DMS 273 (cell line): ENCODE results near the gene ARHGAP24.
A peak's percentile ranks its signal among the peaks of the same experiment; 100 is the strongest.
"Not testable (repeated sequence)": the region's sequence is repeated elsewhere in the genome, so short reads cannot be mapped to it uniquely, and the experiment has no call there.

Experiments used
- DNase-seq: peaks from one replicate; lab custom pipeline; 2025; ENCODE audit not compliant: unreplicated experiment; lab: John Stamatoyannopoulos, UW

Gene ARHGAP24

DNA sequence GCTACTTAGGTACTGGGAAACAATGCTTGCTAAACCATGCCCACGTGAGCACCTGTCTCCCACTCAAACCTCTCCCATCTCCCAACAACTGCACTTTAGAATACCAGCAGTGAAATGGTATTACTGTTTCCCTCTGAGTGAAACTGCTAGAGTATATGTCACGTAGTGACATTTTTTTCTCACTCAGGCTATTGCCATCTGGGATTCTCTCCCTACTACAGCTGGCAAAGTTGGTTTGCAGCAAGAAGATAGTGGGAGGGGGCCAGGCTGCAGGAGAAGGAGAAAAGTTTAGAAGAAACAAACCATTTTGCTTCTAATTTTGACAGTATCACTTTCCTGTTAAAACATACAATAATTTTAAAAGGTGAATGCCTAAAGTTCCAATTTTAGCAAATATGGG lies 526.6 kb downstream of the ARHGAP24 start:
- no peak for DNase-seq

DNA sequence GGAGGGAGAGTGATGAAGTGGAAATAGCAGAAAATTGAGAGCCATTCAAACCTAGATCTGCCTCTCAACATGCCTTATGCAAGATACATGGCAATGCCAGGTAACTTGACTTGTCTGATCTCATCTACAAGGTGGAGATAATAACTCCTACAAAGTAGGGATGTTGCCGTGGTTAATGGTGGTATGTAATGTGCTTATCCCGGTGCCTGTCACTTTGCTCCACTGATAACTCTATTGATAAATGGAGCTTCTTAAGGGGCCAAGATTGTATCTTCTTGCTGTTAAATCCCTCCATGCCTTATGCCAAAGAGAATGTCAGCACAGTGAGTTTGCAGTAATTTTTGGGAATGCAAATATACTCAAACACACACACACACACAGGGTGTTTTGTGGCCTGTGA lies 529.1 kb downstream of the ARHGAP24 start:
- no peak for DNase-seq

DNA sequence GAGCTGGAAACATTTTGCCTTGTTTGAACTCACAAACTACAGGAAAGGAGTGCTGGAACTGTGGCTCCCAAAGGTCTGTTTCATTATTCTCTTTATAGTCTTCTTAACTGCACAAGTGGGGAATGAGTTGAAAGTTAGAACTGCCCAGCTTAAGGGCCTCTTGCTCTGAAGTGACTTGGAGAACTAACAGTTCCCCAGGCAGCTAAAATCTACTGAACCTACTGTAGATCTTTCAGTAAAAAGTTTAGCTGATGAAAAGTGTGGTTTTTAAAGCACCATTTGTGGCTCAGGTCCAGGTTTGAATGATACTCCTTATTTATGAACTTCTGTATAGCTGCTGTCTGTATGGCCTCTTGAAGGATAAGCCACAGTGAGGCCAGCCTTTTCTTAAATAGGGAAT lies 531.1 kb downstream of the ARHGAP24 start:
- DNase-seq = no peak

DNA sequence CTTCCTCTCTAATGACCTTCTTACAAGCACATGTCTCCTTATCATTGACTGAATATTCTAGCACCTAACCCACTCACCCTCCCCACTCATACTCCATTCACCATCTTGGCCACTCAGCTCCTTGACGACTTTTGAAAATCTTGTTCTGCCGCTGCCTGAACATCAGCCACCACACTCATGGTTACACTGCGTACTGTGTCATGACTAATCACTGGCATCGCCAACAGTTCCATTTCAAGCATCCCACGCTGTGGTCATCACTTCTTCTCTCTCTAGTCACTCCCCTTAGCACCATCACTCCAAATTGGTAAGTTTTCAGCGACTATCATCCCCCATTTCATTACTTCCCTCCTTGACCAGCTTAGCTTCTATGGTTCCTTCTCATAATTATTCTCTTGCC lies 532.1 kb downstream of the ARHGAP24 start:
- DNase-seq = no peak

DNA sequence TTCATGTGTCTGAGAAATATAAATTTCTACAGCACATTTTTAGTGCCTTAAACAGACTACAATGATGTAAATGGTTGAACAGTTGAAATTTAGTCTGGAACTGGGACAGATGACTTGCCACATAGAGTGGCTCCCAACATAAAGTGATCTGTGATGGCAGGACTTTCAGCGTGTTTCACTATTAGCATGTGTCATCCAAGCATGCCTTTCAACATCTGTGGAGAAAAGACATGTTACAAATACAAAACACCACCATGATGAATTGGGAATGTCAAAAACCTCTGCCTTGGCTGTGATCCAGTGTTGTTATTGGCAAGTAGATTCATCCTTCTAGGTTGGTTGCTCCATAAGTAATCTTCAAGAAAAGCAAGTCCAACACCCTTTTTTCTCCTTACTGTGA lies 536.2 kb downstream of the ARHGAP24 start:
- DNase-seq = no peak

DNA sequence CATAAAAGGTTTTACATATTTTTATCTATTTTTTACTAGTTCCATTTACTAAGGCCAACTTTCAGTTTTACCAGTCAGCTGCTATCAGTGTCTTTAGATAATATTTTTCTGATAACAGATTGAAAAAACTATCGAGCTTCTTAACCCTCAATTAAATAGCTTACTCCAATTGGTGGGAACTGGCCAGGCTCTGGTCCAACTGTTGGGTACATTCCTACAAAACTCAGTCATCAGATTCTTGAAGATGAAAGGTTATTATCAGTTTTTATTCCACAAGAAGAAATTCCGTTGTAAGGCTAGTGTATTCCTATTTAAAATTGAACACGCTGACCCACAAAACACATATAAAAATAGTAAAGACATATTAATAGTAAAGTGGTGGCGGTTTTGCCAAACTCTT lies 538.7 kb downstream of the ARHGAP24 start:
- DNase-seq = no peak

DNA sequence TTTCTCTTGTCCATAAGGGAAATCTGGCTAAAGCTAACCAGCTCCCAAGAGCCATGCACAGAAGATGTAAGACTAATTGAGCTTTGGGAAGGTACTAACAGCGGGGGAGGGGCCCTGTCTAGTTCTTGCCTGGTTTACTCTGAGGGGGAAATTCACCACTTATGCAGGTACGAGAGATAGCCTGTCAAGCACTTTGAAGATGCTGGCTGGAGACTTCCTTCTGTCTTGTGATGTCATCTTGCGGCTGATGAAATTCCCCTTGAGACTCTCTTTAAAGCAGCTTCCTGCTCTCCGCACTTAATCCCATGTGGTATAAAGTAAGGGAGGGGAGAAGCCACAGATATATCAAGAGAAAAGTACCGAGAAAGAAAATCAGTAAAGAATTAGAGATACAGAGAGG lies 539.6 kb downstream of the ARHGAP24 start:
- DNase-seq = no peak

DNA sequence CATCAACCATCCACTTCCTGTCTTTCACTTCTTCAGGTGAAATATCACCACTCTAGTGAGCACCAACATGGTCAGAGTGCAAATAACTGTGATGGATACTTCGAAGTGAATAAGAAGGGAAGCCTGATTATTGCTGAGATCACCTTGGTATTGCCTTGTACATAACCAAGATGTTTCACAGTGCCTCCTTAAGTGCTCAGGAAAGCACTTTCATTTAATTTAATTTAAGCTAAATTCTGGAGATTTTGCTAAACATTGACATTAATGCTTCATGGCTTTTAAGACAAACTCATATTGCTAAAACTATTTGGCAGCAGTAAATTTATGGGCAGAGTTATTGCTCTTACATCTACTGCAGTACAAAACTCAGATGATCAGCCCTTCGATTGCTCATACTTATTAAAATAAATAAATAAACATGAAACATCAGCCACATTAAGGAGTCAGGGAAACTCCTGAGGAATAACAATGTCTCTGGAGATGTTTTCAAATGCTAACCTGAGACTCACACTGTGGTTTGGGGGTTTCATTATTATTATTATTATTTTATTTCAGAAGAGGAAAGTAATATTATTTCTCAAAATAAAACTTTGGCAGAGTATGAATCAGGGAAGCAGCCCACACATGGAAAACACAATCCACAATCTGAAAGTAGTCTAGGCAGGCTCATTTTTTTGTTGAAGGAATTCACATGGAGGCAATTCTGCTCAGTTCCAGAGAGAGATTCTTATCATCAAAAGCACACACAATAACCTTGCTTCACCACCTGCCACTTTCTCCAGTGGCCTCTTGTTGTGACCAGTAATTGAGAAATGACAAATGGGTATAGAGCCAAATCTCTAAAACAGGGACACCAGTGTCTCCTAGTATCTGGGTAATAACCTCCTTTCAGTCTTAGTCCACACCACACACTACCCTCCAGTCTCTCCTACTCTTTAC lies 540.7 kb downstream of the ARHGAP24 start:
- no peak for DNase-seq

DNA sequence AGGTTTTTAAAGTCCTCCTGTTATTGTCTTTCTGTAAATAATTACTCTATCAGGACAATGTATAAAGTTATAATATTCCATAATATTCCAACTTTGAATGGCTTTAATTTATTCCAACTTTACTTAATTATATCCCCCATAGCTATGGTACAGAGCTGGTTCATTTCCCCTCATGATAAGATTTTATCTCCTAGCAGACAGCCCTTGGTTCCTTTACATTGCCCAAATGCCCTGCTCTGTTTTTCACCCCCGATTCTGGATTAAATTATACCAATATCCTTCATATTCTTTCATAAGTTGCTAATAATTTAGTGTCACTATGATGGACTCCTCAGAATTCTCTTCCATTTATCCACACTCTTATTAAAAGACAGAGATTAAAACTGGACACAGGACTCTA lies 544.4 kb downstream of the ARHGAP24 start:
- DNase-seq = no peak

DNA sequence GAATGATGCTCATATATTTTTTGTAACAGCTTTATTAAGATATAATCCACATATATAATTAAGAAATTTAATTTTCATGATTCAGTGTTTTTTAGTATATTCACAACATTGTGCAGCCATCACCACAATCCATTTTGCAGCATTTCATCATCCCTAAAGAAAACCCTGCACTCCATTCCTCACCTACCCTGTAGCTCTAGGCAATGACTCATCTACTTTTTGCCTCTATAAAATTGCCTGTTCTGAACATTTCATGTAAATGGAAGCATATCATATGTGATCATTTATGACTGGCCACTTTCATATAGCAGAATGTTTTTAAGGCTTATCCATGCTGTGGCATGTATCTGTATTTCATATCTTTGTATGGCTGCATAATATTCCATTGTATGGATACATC lies 545.0 kb downstream of the ARHGAP24 start:
- DNase-seq = no peak

DNA sequence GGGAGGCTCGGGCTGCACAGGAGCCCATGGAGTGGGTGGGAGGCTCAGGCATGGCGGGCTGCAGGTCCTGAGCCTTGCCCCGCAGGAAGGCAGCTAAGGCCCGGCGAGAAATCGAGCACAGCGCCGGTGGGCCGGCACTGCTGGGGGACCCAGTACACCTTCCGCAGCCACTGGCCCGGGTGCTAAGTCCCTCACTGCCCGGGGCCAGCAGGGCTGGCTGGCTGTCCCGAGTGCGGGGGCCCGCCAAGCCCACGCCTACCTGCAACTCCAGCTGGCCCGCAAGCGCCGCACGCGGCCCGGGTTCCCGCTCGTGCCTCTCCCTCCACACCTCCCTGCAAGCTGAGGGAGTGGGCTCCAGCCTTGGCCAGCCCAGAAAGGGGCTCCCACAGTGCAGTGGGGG lies 546.7 kb downstream of the ARHGAP24 start:
- not testable (repeated sequence) for DNase-seq

DNA sequence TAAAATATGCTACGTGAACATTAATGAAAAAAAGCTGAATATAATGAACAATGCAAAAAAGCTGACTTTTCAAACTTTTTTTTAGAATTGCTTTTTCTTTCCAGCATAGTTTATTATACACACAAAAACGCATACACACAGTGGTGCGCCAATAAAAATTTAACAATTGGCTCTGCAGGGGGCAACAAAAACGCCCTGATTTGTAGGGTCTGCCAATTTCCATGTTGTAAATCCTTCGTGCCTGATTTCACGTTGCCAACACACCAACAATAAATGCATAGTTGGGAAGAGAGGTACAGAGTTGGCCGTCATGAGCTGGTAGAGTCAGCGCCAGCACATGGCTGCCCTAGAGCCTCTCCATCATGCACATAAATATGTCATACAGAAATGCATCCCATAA lies 551.8 kb downstream of the ARHGAP24 start:
- DNase-seq = no peak

DNA sequence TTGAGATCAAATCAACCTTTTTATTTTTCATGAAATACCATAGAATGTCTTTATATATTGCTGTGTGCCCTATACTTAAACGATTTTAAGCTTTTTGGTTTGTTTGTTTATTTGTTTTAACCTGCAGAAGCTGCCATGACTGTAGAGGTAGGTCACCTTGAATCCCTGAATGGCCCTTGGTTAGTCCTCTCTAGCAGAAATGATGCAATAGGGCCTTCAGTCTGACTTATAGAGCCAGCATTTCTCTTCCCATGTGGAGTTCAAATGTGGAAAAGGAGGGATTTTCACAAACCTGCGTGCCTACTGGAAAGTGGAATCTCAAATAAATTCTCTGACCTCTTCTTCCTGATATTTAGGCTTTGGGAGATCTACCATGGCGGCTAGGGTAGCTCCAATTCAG lies 557.0 kb downstream of the ARHGAP24 start:
- no peak for DNase-seq

DNA sequence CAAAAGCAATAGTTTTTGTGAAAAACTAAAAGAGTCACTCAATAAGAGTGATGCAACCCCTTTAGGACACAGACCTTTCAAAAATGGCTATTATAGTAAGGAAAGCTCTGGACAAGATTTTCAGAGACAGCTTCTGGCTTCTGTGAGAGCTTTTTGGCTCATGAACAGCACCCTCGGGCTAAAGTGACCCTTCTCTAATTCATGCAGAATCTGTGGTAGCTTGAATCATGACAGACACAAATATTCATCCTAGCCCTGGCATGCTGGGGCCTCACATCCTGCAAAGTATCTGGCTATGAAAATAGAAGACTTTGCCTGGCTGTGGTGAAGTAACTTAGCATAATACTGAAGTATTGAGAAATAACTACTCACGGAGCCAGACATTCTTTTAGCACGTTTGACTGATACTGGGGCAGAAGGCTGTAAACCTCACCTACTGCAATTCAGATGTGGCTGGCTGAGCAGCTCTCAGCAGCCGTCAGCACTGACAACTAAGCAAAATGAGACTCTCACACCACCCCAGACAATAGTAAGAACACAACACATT lies 557.6 kb downstream of the ARHGAP24 start:
- DNase-seq = no peak

DNA sequence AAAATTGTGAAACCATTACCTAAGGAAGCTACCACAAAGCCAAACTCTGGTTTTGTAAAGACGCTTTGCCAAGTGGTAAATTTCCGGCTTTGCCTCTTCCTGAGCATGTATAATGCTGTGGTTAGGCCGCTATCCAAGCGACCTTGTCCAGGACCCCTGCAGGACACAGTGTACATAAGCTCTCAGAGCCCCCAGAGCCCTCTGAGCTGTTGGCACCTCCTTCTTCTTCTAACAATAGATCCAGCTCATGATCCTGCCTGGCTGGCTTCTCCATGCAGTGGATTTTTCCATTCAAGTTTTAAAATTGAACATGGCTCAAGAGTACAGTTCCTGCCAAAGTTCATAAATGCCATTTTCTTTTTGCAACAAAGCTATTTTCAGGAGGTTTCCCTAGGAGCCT lies 558.2 kb downstream of the ARHGAP24 start:
- no peak for DNase-seq

DNA sequence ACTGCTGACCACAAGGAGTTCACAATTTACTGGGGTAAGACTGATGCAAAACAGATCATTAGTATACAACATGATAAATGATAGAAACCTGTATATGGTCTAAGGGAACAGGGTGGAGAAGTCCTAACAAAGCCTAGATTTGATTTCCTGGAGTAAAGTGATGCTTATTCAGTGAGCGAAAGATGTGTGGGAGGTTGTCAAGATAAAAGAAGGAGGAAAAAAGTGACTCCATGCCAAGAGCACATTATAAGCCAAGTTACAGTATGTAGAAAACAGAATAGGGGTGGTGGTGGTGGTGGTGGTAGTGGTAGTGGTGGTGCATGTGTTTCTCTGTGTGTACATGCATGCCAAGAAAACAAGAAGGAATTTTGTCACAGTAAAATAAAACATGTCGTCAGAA lies 559.7 kb downstream of the ARHGAP24 start:
- no peak for DNase-seq

DNA sequence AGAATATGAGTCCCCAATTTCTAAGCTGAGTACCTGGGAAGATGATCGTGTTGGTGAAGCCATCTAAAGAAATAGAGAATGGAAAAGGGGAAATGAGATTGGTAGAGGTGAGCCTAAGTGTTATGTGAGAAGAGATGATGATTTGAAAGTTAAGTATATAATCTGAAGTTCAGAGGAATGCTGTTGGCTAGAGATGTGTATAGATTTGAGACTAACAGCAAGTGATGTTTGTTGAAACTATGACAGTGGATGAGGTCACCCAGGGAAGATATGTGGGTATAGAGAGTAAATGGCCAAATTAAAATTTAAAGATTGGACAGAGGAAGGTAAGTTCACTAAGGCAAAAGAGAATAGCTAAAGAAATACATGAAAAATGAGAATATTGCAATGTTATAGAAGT lies 560.7 kb downstream of the ARHGAP24 start:
- DNase-seq = no peak

DNA sequence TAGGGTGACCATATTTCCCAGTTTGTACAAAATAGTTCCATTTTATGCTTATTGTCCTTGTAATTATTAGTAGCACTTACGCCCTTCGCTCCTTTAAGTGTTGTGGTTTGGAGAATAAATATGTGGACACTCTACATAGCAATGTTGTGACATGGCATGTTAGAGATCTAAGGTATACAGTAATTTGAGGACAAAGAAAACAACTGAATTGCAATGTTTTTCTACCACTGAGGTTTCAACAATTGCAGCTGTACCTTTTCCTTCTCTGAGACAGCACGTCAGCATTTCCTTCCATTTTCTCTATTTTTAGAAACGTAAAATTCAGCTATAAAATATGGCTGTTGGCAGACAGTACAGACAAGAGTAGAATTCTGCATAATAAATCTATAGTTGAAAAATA lies 561.8 kb downstream of the ARHGAP24 start:
- DNase-seq = no peak

DNA sequence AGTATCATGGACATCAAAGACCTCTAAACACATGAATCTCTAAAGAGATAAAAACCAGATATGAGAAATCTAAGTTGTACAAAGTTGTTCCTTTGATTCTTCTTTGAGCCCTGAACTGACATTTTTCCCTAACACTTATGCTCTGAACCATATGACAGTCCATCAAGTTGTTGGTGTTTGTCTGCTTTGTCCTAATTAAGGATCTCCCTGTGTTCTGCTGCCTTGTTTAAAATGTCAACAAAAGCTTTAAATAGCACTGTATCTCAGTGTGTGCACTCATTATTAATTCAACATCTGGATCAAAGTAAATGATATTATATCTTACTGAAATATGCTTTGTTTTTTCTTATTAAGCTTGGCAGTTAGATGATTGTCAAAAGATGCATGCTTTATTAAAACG lies 563.1 kb downstream of the ARHGAP24 start:
- DNase-seq = no peak

DNA sequence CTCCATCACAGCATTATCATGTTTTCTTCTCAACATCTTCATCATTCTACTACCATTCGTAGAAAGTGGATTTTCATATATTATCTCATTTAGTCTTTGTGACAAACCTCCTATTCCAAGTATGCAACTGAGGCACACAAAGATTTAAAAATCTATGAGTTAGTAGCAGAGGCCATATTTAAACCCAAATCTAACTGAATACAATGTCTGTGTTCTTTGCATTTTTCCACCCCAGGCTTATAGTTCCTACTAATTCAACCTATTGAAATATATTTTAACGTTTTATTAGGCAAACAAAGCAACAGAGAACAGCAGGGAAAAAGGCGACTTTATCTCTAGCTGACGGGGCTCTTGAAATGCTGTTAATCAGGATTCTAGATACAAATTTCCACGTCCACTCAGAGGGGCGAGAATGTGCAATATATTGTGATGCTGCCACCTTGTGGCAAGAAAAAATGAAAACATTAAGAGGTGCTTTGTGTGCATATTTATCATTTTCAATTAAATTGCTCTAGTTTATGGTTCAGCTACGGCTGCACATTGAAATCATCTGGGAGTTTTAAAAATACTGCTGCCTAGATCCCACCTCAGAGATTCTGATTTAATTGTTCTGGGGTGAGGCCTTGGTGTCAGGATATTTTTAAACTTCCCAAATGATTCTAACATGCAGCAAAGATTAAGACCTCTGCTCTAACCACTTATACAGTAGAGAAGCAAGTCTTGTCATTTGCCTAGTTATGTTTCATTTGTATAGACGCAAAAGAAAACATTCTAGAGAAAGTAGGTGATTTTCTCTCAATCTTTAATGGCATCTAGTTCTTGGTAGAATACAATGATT lies 569.0 kb downstream of the ARHGAP24 start:
- peak; percentile 71 for DNase-seq

DNA sequence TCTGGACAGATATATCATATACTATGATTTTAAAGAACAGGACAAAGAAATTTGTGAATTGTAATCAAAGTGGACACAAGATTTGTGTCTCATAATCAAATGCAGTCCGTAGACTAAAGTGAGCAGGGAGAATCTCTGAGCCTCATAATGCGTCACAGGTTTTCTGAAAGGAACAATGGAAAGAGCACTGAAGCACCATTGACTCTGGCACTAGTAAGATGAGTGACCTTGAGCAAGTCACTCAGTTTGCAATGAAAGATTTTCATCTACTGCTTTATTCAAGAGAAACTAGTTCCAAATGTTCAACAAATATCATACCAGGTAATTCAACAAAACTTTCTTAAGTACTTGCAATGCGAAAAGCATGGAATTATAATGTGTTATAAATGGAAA lies 569.6 kb downstream of the ARHGAP24 start:
- no peak for DNase-seq

DNA sequence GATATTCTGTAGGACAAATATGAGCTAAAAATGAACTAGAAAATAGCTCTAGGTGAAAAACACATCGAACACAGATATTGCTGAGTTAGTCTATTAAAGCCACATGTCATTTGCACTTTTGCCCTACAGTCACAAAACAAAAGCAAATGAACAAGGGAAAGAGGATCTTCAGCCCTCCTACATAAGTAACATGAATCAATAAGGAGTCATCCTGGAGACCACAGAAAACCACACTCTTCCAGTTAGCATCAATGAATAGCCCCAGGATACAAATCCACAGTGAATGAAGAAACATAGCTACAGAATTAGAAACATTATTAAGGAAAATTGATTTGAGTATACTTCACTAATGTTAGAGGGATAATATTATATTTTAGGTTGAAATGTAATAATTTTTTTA lies 573.5 kb downstream of the ARHGAP24 start:
- DNase-seq = no peak
